HUES64 (cell line): Measurements from ENCODE around the gene KRTAP5-2.

Experiments
- H3K27ac ChIP-seq: 2 replicates; pipeline ENCODE4 v1.7.0; 2013; ENCODE audit warnings: low read depth, low read length, inconsistent platforms
- H3K27me3 ChIP-seq: 2 replicates; pipeline ENCODE4 v1.6.1; 2013; ENCODE audit warnings: mild to moderate bottlenecking, low read length; ENCODE audit not compliant: insufficient read depth
- H3K36me3 ChIP-seq: 2 replicates; pipeline ENCODE4 v1.6.1; 2013; ENCODE audit warnings: mild to moderate bottlenecking, low read length; ENCODE audit not compliant: insufficient read depth
- H3K4me1 ChIP-seq: 2 replicates; pipeline ENCODE4 v1.6.1; 2013; ENCODE audit warnings: mild to moderate bottlenecking, low read length, moderate library complexity; ENCODE audit not compliant: insufficient read depth
- H3K4me3 ChIP-seq: 2 replicates; pipeline ENCODE4 v1.5.1; 2013; ENCODE audit warnings: mild to moderate bottlenecking, low read length, moderate library complexity
- H3K9ac ChIP-seq: 2 replicates; pipeline ENCODE4 v1.6.1; 2013; ENCODE audit warnings: mild to moderate bottlenecking, low read depth, low read length
- H3K9me3 ChIP-seq: 2 replicates; pipeline ENCODE4 v1.6.1; 2013; ENCODE audit warnings: low read depth, low read length; ENCODE audit not compliant: insufficient read depth
- WGBS: fragments of 150-250, 120-280 bp; methylation state at CpG from one replicate; pipeline ENCODE4 v1.1.7; 2013; ENCODE audit warnings: missing lambda C conversion rate; 5-methylcytosine and 5-hydroxymethylcytosine counted together

Gene KRTAP5-2

GRCh38 chr11:1565904-1566247, 32.2 kb downstream of the KRTAP5-2 start:
- Histone ChIP-seq H3K4me1 (peaks cover 11% of the 10 kb centered on the region), H3K9ac (no peak overlapping the region), H3K4me3 (no peak overlapping the region), H3K36me3 (no peaks in the 10 kb centered on the region), H3K9me3 (no peaks in the 10 kb centered on the region), H3K27me3 (peaks cover 24% of the 10 kb centered on the region), H3K27ac (no peak overlapping the region)
- 95% methylated on average over 5 of the region's 5 CpGs for WGBS

GRCh38 chr11:1565173-1565903, 32.8 kb downstream of the KRTAP5-2 start:
- no peak overlapping the region for H3K9ac ChIP-seq

DNA sequence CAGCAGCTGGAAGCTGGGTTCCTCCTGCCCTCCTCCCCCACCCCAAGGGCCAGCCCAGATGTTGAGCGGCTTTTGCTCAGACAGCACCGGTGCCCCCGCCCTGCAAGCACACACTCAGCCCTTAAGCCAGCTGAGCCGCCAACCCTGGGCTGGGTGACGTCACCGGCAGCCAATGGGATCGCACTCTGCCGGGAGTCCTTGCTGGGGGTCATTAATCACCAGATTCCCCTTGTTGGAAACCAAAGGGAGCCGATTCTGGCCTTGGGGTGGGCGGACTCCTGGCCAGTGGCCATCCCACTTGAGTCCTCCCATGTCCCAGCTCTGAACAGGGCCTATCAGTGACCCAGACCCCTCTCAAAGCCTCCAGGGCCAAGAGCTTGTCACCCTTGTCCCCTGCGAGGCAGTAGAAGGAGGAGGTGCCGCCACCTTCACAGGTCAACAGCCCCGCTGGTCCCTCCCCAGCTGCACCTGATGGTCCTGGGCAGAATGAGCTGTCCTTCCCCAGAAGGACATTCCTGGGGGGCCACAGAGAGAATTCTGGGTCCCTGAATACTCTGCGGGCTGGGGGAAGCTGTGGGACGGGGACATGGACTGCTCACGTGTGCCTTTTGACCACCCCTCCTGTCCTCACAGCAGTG, 33.4 kb downstream of the KRTAP5-2 start:
- Histone ChIP-seq H3K27me3 (peaks cover 12% of the 10 kb centered on the region), H3K36me3 (no peaks in the 10 kb centered on the region), H3K9me3 (no peaks in the 10 kb centered on the region), H3K4me3 (no peak overlapping the region), H3K4me1 (peaks cover 12% of the 10 kb centered on the region), H3K9ac (no peak overlapping the region), H3K27ac (no peak overlapping the region)
- 33% methylated on average over 16 of the region's 16 CpGs for WGBS

More at GRCh38 chr11:1565173-1565903, 32.8 kb downstream of the KRTAP5-2 start:
- H3K27ac ChIP-seq, result no peak overlapping the region
- H3K9me3 ChIP-seq, result no peaks in the 10 kb centered on the region
- no peaks in the 10 kb centered on the region for H3K36me3 ChIP-seq
- H3K4me3 ChIP-seq, result no peak overlapping the region
- WGBS, result 91% methylated on average over 28 of the region's 28 CpGs
- peaks cover 11% of the 10 kb centered on the region for H3K4me1 ChIP-seq
- peaks cover 19% of the 10 kb centered on the region for H3K27me3 ChIP-seq

DNA sequence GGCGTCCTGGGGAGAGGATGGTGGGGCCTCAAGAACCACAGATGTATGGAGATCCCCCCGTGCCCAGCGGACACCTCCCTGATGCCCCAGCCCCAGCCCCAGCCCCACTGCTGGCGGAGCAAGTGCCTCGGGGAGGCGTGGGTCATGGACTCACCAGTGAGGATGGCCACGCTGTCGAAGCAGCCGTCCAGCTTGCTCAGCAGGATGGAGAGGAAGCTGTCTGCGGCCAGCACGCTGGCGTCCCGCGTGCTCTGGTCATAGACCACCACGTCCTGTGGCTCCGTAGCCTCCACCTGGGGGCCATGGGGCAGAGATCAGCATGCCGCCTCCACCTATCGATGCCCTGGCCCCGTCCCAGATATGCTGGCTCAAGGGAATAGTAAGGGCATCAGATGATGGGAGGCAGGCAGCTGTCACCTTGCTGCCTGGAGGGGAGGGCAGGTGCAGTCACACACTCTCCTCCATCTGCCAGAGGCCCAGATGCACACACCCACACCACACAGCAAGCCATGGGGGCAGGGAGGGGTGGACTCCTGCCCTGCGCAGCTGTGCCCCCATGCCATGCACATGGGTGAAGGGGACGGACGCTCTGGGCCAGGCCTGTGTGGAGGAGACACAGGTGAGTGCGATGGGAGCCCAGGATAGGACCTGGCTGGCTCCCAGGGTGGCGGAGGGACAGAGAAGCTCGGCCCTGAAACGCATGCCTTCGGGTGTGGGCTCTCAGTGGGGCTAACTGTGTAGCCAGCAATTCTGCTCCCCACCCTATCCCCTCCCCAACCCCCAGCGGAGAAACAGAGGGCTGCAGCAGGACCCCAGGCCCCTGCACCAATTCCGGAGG, 34.2 kb downstream of the KRTAP5-2 start:
- H3K4me3 ChIP-seq, result no peak overlapping the region
- H3K9ac ChIP-seq, result no peak overlapping the region
- 79% methylated on average over 28 of the region's 29 CpGs for WGBS

GRCh38 chr11:1563149-1563638, 34.9 kb downstream of the KRTAP5-2 start:
- peaks cover 21% of the 10 kb centered on the region for H3K4me1 ChIP-seq
- WGBS, result 92% methylated on average over 12 of the region's 12 CpGs

More for the DNA sequence above, 34.2 kb downstream of the KRTAP5-2 start:
- Histone ChIP-seq H3K4me1 (peaks cover 19% of the 10 kb centered on the region), H3K27me3 (peaks cover 6% of the 10 kb centered on the region), H3K27ac (no peak overlapping the region), H3K9me3 (no peaks in the 10 kb centered on the region), H3K36me3 (no peaks in the 10 kb centered on the region)

DNA sequence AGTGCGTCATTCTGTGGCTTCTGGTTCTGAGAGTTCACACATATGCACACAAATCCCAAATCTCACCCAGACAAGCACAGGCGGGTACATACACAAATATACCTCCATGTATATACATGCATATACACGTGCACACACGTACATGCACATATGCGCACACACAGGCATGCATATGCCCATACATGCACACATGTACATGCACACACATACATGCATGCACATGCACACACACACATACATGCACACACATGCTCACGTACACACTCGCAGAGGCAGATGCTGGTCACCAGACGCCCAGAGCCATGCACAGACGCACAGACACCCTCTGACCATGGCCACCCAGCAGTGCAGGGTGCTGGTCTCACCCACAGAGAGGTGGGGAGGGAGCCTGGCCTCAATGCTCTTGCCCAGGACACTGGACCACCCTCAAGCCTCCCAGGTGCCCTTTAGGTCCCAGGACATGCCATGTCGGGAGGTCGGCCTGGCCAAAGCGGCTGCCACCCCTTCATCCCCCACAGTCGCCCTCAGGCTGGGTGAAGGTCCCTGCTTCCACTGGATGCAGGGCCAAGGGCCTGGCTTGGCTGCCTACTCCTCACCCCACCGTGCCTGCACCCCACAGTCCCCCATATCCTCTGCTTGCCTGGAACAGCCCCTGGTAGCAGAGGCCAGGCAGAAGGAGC, 35.5 kb downstream of the KRTAP5-2 start:
- no peak overlapping the region for H3K4me3 ChIP-seq
- H3K4me1 ChIP-seq, result peaks cover 21% of the 10 kb centered on the region
- H3K9me3 ChIP-seq, result no peaks in the 10 kb centered on the region
- H3K27ac ChIP-seq, result no peak overlapping the region
- H3K27me3 ChIP-seq, result peaks cover 12% of the 10 kb centered on the region
- no peaks in the 10 kb centered on the region for H3K36me3 ChIP-seq
- H3K9ac ChIP-seq, result no peak overlapping the region
- 94% methylated on average over 14 of the region's 14 CpGs for WGBS

More at GRCh38 chr11:1563149-1563638, 34.9 kb downstream of the KRTAP5-2 start:
- Histone ChIP-seq H3K36me3 (no peaks in the 10 kb centered on the region), H3K27ac (no peak overlapping the region), H3K4me3 (no peak overlapping the region), H3K27me3 (peaks cover 7% of the 10 kb centered on the region; the same call in 1 of the 2 replicates), H3K9ac (no peak overlapping the region), H3K9me3 (no peaks in the 10 kb centered on the region)

- Histone ChIP-seq H3K4me3 (no peak overlapping the region), H3K9me3 (no peaks in the 10 kb centered on the region), H3K4me1 (peaks cover 21% of the 10 kb centered on the region), H3K36me3 (no peaks in the 10 kb centered on the region), H3K9ac (no peak overlapping the region), H3K27me3 (peaks cover 18% of the 10 kb centered on the region), H3K27ac (no peak overlapping the region)
- WGBS, result 91% methylated on average over 5 of the region's 5 CpGs
Observed at GRCh38 chr11:1561955-1562354, 36.1 kb downstream of the KRTAP5-2 start.

GRCh38 chr11:1561266-1561665, 36.8 kb downstream of the KRTAP5-2 start:
- no peaks in the 10 kb centered on the region for H3K36me3 ChIP-seq
- no peak overlapping the region for H3K4me3 ChIP-seq
- H3K27me3 ChIP-seq, result peaks cover 21% of the 10 kb centered on the region
- 94% methylated on average over 17 of the region's 17 CpGs for WGBS
- H3K27ac ChIP-seq, result no peak overlapping the region
- H3K4me1 ChIP-seq, result peaks cover 21% of the 10 kb centered on the region
- H3K9me3 ChIP-seq, result no peaks in the 10 kb centered on the region
- H3K9ac ChIP-seq, result no peak overlapping the region

GRCh38 chr11:1560649-1561251, 37.3 kb downstream of the KRTAP5-2 start:
- H3K27me3 ChIP-seq, result peaks cover 25% of the 10 kb centered on the region
- no peaks in the 10 kb centered on the region for H3K36me3 ChIP-seq
- H3K27ac ChIP-seq, result no peak overlapping the region
- H3K9me3 ChIP-seq, result no peaks in the 10 kb centered on the region
- peaks cover 21% of the 10 kb centered on the region for H3K4me1 ChIP-seq
- no peak overlapping the region for H3K9ac ChIP-seq
- WGBS, result 83% methylated on average over 7 of the region's 8 CpGs
- no peak overlapping the region for H3K4me3 ChIP-seq

DNA sequence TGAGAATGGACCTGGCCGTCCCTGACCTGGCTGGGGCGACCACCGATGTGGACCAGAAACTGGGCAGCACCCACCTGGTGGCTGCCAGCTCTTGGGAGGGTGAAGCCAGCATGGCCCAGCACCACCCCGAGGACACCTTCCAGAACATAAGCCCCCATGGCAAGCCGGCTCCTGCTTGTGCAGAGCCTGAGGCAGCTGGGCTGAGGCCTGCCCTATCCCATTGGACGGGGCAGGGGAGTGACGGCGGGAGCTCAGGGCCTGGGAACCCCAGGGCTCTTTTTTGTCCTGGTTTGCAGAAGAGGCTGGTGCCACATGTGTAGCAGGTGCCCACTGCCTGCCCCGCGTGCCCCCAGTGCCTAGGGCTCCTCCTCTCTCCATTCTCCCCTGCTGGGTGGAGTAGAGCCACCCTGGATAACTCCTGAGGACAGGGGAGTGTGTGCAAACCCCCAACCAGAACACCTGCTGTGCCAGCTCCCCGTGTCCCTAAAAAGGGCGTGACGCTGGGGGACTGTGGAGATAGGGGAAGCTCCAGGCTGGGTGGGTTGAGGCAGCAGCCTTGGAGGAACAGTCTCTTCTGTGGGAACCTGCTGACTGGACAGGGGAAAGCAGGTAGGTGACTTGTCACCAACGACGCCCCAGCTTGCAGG, 38.0 kb downstream of the KRTAP5-2 start:
- Histone ChIP-seq H3K9me3 (no peaks in the 10 kb centered on the region), H3K27me3 (peaks cover 31% of the 10 kb centered on the region), H3K27ac (no peak overlapping the region), H3K9ac (no peak overlapping the region), H3K4me3 (no peak overlapping the region), H3K4me1 (peaks cover 23% of the 10 kb centered on the region), H3K36me3 (no peaks in the 10 kb centered on the region)
- WGBS, result 88% methylated on average over 15 of the region's 15 CpGs
